ENCODE results near the gene SVIL.
A peak's percentile ranks its signal among the peaks of the same experiment; 100 is the strongest.
"Not testable (repeated sequence)": the region's sequence is repeated elsewhere in the genome, so short reads cannot be mapped to it uniquely, and the experiment has no call there.

The SVIL gene

GRCh38 chr10:29587750-29588628 is 46.8 kb downstream of the SVIL start:
- Histone ChIP-seq H3K4me1 (ENCODE audit: control insufficient read depth, insufficient read depth, low read length) (peaks cover 38% of the 10 kb centered on the region), H3K27ac (ENCODE audit: low read depth, low read length) (peak overlapping the region; percentile 73)
- not testable (repeated sequence) for H3K4me3 ChIP-seq (ENCODE audit: low read length); H3K27me3 ChIP-seq (ENCODE audit: control insufficient read depth, insufficient read depth, low read length); H3K36me3 ChIP-seq (ENCODE audit: control insufficient read depth, insufficient read depth, low read length); H3K9ac ChIP-seq (ENCODE audit: low read length)

- H3K27me3 ChIP-seq (ENCODE audit: control insufficient read depth, insufficient read depth, low read length); H3K36me3 ChIP-seq (ENCODE audit: control insufficient read depth, insufficient read depth, low read length); H3K4me3 ChIP-seq (ENCODE audit: low read length); H3K9ac ChIP-seq (ENCODE audit: low read length): not testable (repeated sequence)
- Histone ChIP-seq H3K4me1 (ENCODE audit: control insufficient read depth, insufficient read depth, low read length) (peaks cover 34% of the 10 kb centered on the region), H3K27ac (ENCODE audit: low read depth, low read length) (peak overlapping the region; percentile 73)
These were observed 47.5 kb downstream of the SVIL start for GRCh38 chr10:29587102-29587749.

- Histone ChIP-seq H3K4me1 (ENCODE audit: control insufficient read depth, insufficient read depth, low read length) (peaks cover 31% of the 10 kb centered on the region), H3K9ac (ENCODE audit: low read length) (no peak overlapping the region), H3K4me3 (ENCODE audit: low read length) (no peak overlapping the region), H3K27me3 (ENCODE audit: control insufficient read depth, insufficient read depth, low read length) (no peaks in the 10 kb centered on the region), H3K27ac (ENCODE audit: low read depth, low read length) (peak overlapping the region; percentile 73), H3K36me3 (ENCODE audit: control insufficient read depth, insufficient read depth, low read length) (no peaks in the 10 kb centered on the region)
These were observed 48.3 kb downstream of the SVIL start for GRCh38 chr10:29586509-29586908.

- Histone ChIP-seq H3K27ac (ENCODE audit: low read depth, low read length) (peak overlapping the region; percentile 73), H3K4me3 (ENCODE audit: low read length) (no peak overlapping the region), H3K9ac (ENCODE audit: low read length) (no peak overlapping the region), H3K4me1 (ENCODE audit: control insufficient read depth, insufficient read depth, low read length) (peaks cover 23% of the 10 kb centered on the region), H3K36me3 (ENCODE audit: control insufficient read depth, insufficient read depth, low read length) (no peaks in the 10 kb centered on the region), H3K27me3 (ENCODE audit: control insufficient read depth, insufficient read depth, low read length) (no peaks in the 10 kb centered on the region)
These were observed 49.2 kb downstream of the SVIL start for GRCh38 chr10:29585488-29585976.

GRCh38 chr10:29584436-29584835 is 50.3 kb downstream of the SVIL start:
- Histone ChIP-seq H3K27me3 (ENCODE audit: control insufficient read depth, insufficient read depth, low read length) (no peaks in the 10 kb centered on the region), H3K36me3 (ENCODE audit: control insufficient read depth, insufficient read depth, low read length) (no peaks in the 10 kb centered on the region), H3K9ac (ENCODE audit: low read length) (no peak overlapping the region), H3K4me3 (ENCODE audit: low read length) (no peak overlapping the region), H3K4me1 (ENCODE audit: control insufficient read depth, insufficient read depth, low read length) (peaks cover 16% of the 10 kb centered on the region), H3K27ac (ENCODE audit: low read depth, low read length) (peak overlapping the region; percentile 48)

GRCh38 chr10:29583674-29584073 is 51.1 kb downstream of the SVIL start:
- Histone ChIP-seq H3K9ac (ENCODE audit: low read length) (no peak overlapping the region), H3K4me1 (ENCODE audit: control insufficient read depth, insufficient read depth, low read length) (peaks cover 10% of the 10 kb centered on the region), H3K36me3 (ENCODE audit: control insufficient read depth, insufficient read depth, low read length) (no peaks in the 10 kb centered on the region), H3K27ac (ENCODE audit: low read depth, low read length) (peak overlapping the region; percentile 30), H3K4me3 (ENCODE audit: low read length) (no peak overlapping the region), H3K27me3 (ENCODE audit: control insufficient read depth, insufficient read depth, low read length) (no peaks in the 10 kb centered on the region)

- not testable (repeated sequence) for H3K9ac ChIP-seq (ENCODE audit: low read length); H3K36me3 ChIP-seq (ENCODE audit: control insufficient read depth, insufficient read depth, low read length); H3K27ac ChIP-seq (ENCODE audit: low read depth, low read length); H3K27me3 ChIP-seq (ENCODE audit: control insufficient read depth, insufficient read depth, low read length); H3K4me3 ChIP-seq (ENCODE audit: low read length); H3K4me1 ChIP-seq (ENCODE audit: control insufficient read depth, insufficient read depth, low read length)
These were observed 52.0 kb downstream of the SVIL start for GRCh38 chr10:29582769-29583168.

- peaks cover 5% of the 10 kb centered on the region for H3K4me1 ChIP-seq (ENCODE audit: control insufficient read depth, insufficient read depth, low read length)
- H3K27ac ChIP-seq (ENCODE audit: low read depth, low read length), result no peak overlapping the region
These were observed 55.3 kb downstream of the SVIL start for GRCh38 chr10:29579455-29579970.

GRCh38 chr10:29578457-29578856 is 56.3 kb downstream of the SVIL start:
- no peak overlapping the region for H3K4me3 ChIP-seq (ENCODE audit: low read length)
- no peak overlapping the region for H3K9ac ChIP-seq (ENCODE audit: low read length)
- no peak overlapping the region for H3K27ac ChIP-seq (ENCODE audit: low read depth, low read length)
- peaks cover 2% of the 10 kb centered on the region for H3K36me3 ChIP-seq (ENCODE audit: control insufficient read depth, insufficient read depth, low read length)
- H3K27me3 ChIP-seq (ENCODE audit: control insufficient read depth, insufficient read depth, low read length), result no peaks in the 10 kb centered on the region
- peaks cover 4% of the 10 kb centered on the region for H3K4me1 ChIP-seq (ENCODE audit: control insufficient read depth, insufficient read depth, low read length)

More at GRCh38 chr10:29579455-29579970, 55.3 kb downstream of the SVIL start:
- Histone ChIP-seq H3K9ac (ENCODE audit: low read length) (no peak overlapping the region), H3K36me3 (ENCODE audit: control insufficient read depth, insufficient read depth, low read length) (peaks cover 2% of the 10 kb centered on the region), H3K27me3 (ENCODE audit: control insufficient read depth, insufficient read depth, low read length) (no peaks in the 10 kb centered on the region), H3K4me3 (ENCODE audit: low read length) (no peak overlapping the region)

- no peak overlapping the region for H3K4me3 ChIP-seq (ENCODE audit: low read length)
- no peak overlapping the region for H3K9ac ChIP-seq (ENCODE audit: low read length)
- H3K27ac ChIP-seq (ENCODE audit: low read depth, low read length), result no peak overlapping the region
- no peaks in the 10 kb centered on the region for H3K27me3 ChIP-seq (ENCODE audit: control insufficient read depth, insufficient read depth, low read length)
- peaks cover 2% of the 10 kb centered on the region for H3K4me1 ChIP-seq (ENCODE audit: control insufficient read depth, insufficient read depth, low read length)
- H3K36me3 ChIP-seq (ENCODE audit: control insufficient read depth, insufficient read depth, low read length), result peaks cover 2% of the 10 kb centered on the region
These were observed 58.1 kb downstream of the SVIL start for GRCh38 chr10:29576681-29577080.

GRCh38 chr10:29575098-29575455 is 59.7 kb downstream of the SVIL start:
- Histone ChIP-seq H3K9ac (ENCODE audit: low read length) (no peak overlapping the region), H3K4me3 (ENCODE audit: low read length) (no peak overlapping the region), H3K4me1 (ENCODE audit: control insufficient read depth, insufficient read depth, low read length) (peaks cover 4% of the 10 kb centered on the region), H3K36me3 (ENCODE audit: control insufficient read depth, insufficient read depth, low read length) (peaks cover 2% of the 10 kb centered on the region), H3K27me3 (ENCODE audit: control insufficient read depth, insufficient read depth, low read length) (no peaks in the 10 kb centered on the region), H3K27ac (ENCODE audit: low read depth, low read length) (no peak overlapping the region)

- not testable (repeated sequence) for H3K4me1 ChIP-seq (ENCODE audit: control insufficient read depth, insufficient read depth, low read length); H3K36me3 ChIP-seq (ENCODE audit: control insufficient read depth, insufficient read depth, low read length); H3K9ac ChIP-seq (ENCODE audit: low read length); H3K27ac ChIP-seq (ENCODE audit: low read depth, low read length); H3K27me3 ChIP-seq (ENCODE audit: control insufficient read depth, insufficient read depth, low read length); H3K4me3 ChIP-seq (ENCODE audit: low read length)
These were observed 60.3 kb downstream of the SVIL start for GRCh38 chr10:29574212-29575097.

Data from rectal smooth muscle tissue (tissue), 1 donor.